ENCODE data around the gene SLC12A4.
"Not testable (repeated sequence)": the region's sequence is repeated elsewhere in the genome, so short reads cannot be mapped to it uniquely, and the experiment has no call there.

The SLC12A4 gene

GRCh38 chr16:67924140-67924906 lies 44.1 kb downstream of the SLC12A4 start:
- no peak for DNase-seq

GRCh38 chr16:67923414-67924116 lies 44.9 kb downstream of the SLC12A4 start:
- DNase-seq, result peak; percentile 78

GRCh38 chr16:67922740-67923139 lies 45.7 kb downstream of the SLC12A4 start:
- DNase-seq, result peak; percentile 76

GRCh38 chr16:67922221-67922620 lies 46.2 kb downstream of the SLC12A4 start:
- DNase-seq, result no peak

- no peak for DNase-seq
These were observed 48.7 kb downstream of the SLC12A4 start for GRCh38 chr16:67919622-67920221.

GRCh38 chr16:67917852-67918236 lies 50.6 kb downstream of the SLC12A4 start:
- peak; percentile 38 for DNase-seq

GRCh38 chr16:67917140-67917851 lies 51.1 kb downstream of the SLC12A4 start:
- DNase-seq, result peak; percentile 46

GRCh38 chr16:67915831-67916723 lies 52.4 kb downstream of the SLC12A4 start:
- DNase-seq, result no peak

- not testable (repeated sequence) for DNase-seq
These were observed 53.0 kb downstream of the SLC12A4 start for GRCh38 chr16:67915496-67915769.

GRCh38 chr16:67914758-67915495 lies 53.5 kb downstream of the SLC12A4 start:
- no peak for DNase-seq

GRCh38 chr16:67910158-67910557 lies 58.3 kb downstream of the SLC12A4 start:
- DNase-seq, result no peak

- no peak for DNase-seq
These were observed 59.2 kb downstream of the SLC12A4 start for GRCh38 chr16:67909056-67909742.

GRCh38 chr16:67907397-67908180 lies 60.8 kb downstream of the SLC12A4 start:
- no peak for DNase-seq

GRCh38 chr16:67902831-67903230 lies 65.6 kb downstream of the SLC12A4 start:
- no peak for DNase-seq

GRCh38 chr16:67901734-67902133 lies 66.7 kb downstream of the SLC12A4 start:
- no peak for DNase-seq

- no peak for DNase-seq
These were observed 71.2 kb downstream of the SLC12A4 start for GRCh38 chr16:67897231-67897630.

GRCh38 chr16:67893743-67894399 lies 74.6 kb downstream of the SLC12A4 start:
- no peak for DNase-seq

Measured in DMS79 treated with DMSO at 0.1 percent for 48 hours (cell line).